ENCODE data around the gene A3GALT2. TPM values are rescaled to one million over a fixed set of nuclear protein-coding genes. Genes with fewer than 3 reads are reported as not detected.

Gene A3GALT2
- total RNA-seq, 1 experiment from 2014 or later: not detected

DNA sequence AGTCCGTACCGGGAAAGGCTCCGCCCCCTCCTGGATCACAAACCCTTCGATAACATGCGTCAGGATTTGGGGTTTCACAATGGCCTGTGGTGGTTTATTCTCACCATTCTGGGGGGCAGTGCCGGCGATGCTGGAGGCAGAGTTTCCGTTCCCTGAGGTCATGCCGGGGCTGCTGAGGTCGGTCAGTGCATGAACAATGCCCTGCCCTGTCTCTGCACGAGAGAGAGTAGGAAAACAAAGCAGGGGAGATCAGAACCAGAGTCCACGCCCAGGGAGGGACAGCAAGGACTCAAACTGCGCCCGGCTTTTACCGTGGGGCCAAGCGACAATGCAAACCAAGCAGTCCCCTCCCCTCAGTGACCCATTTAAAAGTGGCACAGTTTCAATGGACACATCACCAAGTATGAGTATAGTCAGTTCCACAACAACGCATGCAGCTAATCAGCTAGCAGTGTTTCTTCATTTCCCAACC lies 13.2 kb upstream of the A3GALT2 start:
- no peak overlapping the region for H4K5ac ChIP-seq (ENCODE audit: insufficient read length, low read depth, low read length)
- H3K4me3 Mint-ChIP-seq: no peak overlapping the region

More for the DNA sequence above, 13.2 kb upstream of the A3GALT2 start:
- Mint-ChIP-seq H3K9me3 (no peaks in the 10 kb centered on the region), H3K4me1 (peaks cover 21 to 32% of the 10 kb centered on the region in 2 experiments), H3K27ac (no peak overlapping the region), H3K36me3 (ENCODE audit: insufficient read depth in 1 of 3, low read depth in 3 of 3) (peaks cover 5 to 28% (median 5%) of the 10 kb centered on the region in 3 experiments; a peak in 6 of 7 replicates), H3K27me3 (ENCODE audit: low read depth) (peaks cover 6% of the 10 kb centered on the region)
- Histone ChIP-seq H4K8ac (replicated peaks; ENCODE audit: insufficient read length, low read depth, low read length) (no peak overlapping the region), H3K27me3 (ENCODE audit: insufficient read depth, low read length) (no peaks in the 10 kb centered on the region), H2AK5ac (ENCODE audit: insufficient read length, low read length) (no peak overlapping the region), H3K9me3 (ENCODE audit: control insufficient read depth, low read depth, low read length) (no peaks in the 10 kb centered on the region), H3K79me2 (ENCODE audit: insufficient read depth, low read length) (no peaks in the 10 kb centered on the region), H2BK15ac (ENCODE audit: low read depth, low read length) (no peak overlapping the region), H4K91ac (ENCODE audit: insufficient read length, low read depth, low read length) (no peak overlapping the region), H2BK5ac (ENCODE audit: insufficient read length, low read length) (no peak overlapping the region), H3K27ac (ENCODE audit: insufficient read length, low read depth, low read length) (no peak overlapping the region), H4K20me1 (ENCODE audit: control insufficient read depth, insufficient read depth, insufficient read length) (no peaks in the 10 kb centered on the region), H3K4me2 (ENCODE audit: insufficient read depth, insufficient read length, low read length) (no peak overlapping the region), H3K56ac (ENCODE audit: insufficient read length, low read depth, low read length) (no peak overlapping the region), H3K79me1 (ENCODE audit: insufficient read depth, low read depth, low read length, poor library complexity, severe bottlenecking) (no peaks in the 10 kb centered on the region), H2BK20ac (ENCODE audit: low read depth, low read length, poor library complexity, severe bottlenecking) (no peak overlapping the region), H3K23ac (ENCODE audit: insufficient read length, low read depth, low read length) (no peak overlapping the region), H3T11ph (ENCODE audit: low read length) (no peak overlapping the region), H2AFZ (ENCODE audit: low read length) (no peak overlapping the region), H2BK12ac (ENCODE audit: insufficient read length, low read depth, low read length) (no peak overlapping the region), H3K23me2 (ENCODE audit: insufficient read length, low read depth, low read length, poor library complexity, severe bottlenecking) (no peaks in the 10 kb centered on the region), H3K14ac (ENCODE audit: insufficient read depth, low read length) (no peak overlapping the region), H2BK120ac (ENCODE audit: low read depth, low read length, poor library complexity, severe bottlenecking) (no peak overlapping the region), H3K9ac (ENCODE audit: extremely low read depth, insufficient read length, low read length) (no peak overlapping the region), H3K4me1 (ENCODE audit: insufficient read depth, low read length) (peaks cover 4% of the 10 kb centered on the region; the same call in 1 of the 2 replicates), H3K4ac (ENCODE audit: low read depth, low read length) (no peak overlapping the region), H3K18ac (ENCODE audit: insufficient read length, low read depth, low read length) (no peak overlapping the region)
- no peak for TF ChIP-seq CTCF (conservative IDR thresholded peaks at IDR 0.05)
- DNase-seq: no peak
- no CpG with 5 or more reads among the region's 17 CpGs for WGBS (ENCODE audit: extremely low coverage, insufficient read length, low lambda C conversion rate)

Measured in H9 (cell line).